GM12878 (cell line): ENCODE measurements around the gene ABCA2. TPM values are rescaled to one million over a fixed set of nuclear protein-coding genes. Genes with fewer than 3 reads are reported as not detected.

Experiments
- ATAC-seq: fragments of 200-7000 bp; cut with Tn5 transposase; 3 replicates; pipeline ENCODE4 v1.9.1; 2020; ENCODE audit warnings: mild to moderate bottlenecking, moderate library complexity
- BruUV-seq: library from RNA; stranded (reverse); fragments of 400-500 nt; replicated peaks from 2 replicates; lab custom pipeline; 2021; lab: Mats Ljungman, UMichigan
- CTCF ChIA-PET: fragments of 300-600 bp; sonication (Branson Sonifier 250); formaldehyde crosslinking; extraction: SDS; loops from one replicate; lab custom pipeline; 2021; ENCODE audit warnings: inconsistent platforms; lab: Yijun Ruan, JAX
- POLR2A ChIA-PET: fragments of 350-600 bp; formaldehyde crosslinking; extraction: SDS; loops from one replicate; lab custom pipeline; 2021; ENCODE audit warnings: inconsistent platforms; lab: Charles Lee
- RAD21 ChIA-PET: fragments of 300-600 bp; sonication (Branson Sonifier 250); formaldehyde crosslinking; loops from one replicate; lab custom pipeline; 2023; ENCODE audit warnings: antibody characterized with exemption; ENCODE audit not compliant: unreplicated experiment; lab: Charles Lee
- SMC1A ChIA-PET: fragments of 300-600 bp; sonication (Branson Sonifier 250); formaldehyde crosslinking; loops from one replicate; lab custom pipeline; 2023; ENCODE audit not compliant: unreplicated experiment, uncharacterized antibody; lab: Charles Lee
- DNase-seq: peaks from one replicate; pipeline ENCODE4 v3.0.0-alpha.2; 2011; ENCODE audit warnings: low read depth, low spot score
- FAIRE-seq: peaks from 3 replicates; lab custom pipeline; 2011; peaks lifted over from hg19 to GRCh38; lab: Jason Lieb, UNC
- H2AFZ ChIP-seq: 2 replicates; pipeline ENCODE4 v1.6.0; 2011; ENCODE audit warnings: low read depth, low read length, control low read depth; ENCODE audit not compliant: control insufficient read depth
- H3K27ac ChIP-seq: 2 replicates; pipeline ENCODE4 v1.5.1; 2011; ENCODE audit warnings: control low read depth; ENCODE audit not compliant: control insufficient read depth, insufficient read depth
- H3K27me3 ChIP-seq, 2 experiments: replicated peaks in 1 of 2; 2 replicates each; pipeline versions ENCODE4 v1.6.0 to v1.6.1; 2011; ENCODE audit warnings: low read length in 1 of 2; ENCODE audit not compliant: control insufficient read depth in 2 of 2, insufficient read depth in 2 of 2
- H3K36me3 ChIP-seq, 2 experiments: 2 replicates each; pipeline ENCODE4 v1.5.1; 2011; ENCODE audit warnings: low read length in 1 of 2; ENCODE audit not compliant: control insufficient read depth in 2 of 2, insufficient read depth in 2 of 2
- H3K4me1 ChIP-seq: 2 replicates; pipeline ENCODE4 v1.6.1; 2011; ENCODE audit warnings: mild to moderate bottlenecking, low read length, moderate library complexity, mixed read lengths; ENCODE audit not compliant: control insufficient read depth, insufficient read depth
- H3K4me2 ChIP-seq: 2 replicates; pipeline ENCODE4 v1.6.0; 2011; ENCODE audit warnings: control low read depth; ENCODE audit not compliant: control insufficient read depth, insufficient read depth
- H3K4me3 ChIP-seq: fragments of 200-600 bp; sonication (generic); 2 replicates; pipeline ENCODE4 v1.5.1; 2016
- H3K79me2 ChIP-seq: 2 replicates; pipeline ENCODE4 v1.6.0; 2011; ENCODE audit warnings: low read length; ENCODE audit not compliant: control insufficient read depth, insufficient read depth
- H3K9ac ChIP-seq: 2 replicates; pipeline ENCODE4 v1.8.0; 2011; ENCODE audit warnings: low read length, control low read depth, mixed read lengths; ENCODE audit not compliant: control insufficient read depth, insufficient read depth
- H3K9me3 ChIP-seq: replicated peaks from 3 replicates; pipeline ENCODE4 v1.5.1; 2011; ENCODE audit warnings: mild to moderate bottlenecking, low read length; ENCODE audit not compliant: control insufficient read depth, insufficient read depth
- H4K20me1 ChIP-seq: 2 replicates; pipeline ENCODE4 v1.6.0; 2011; ENCODE audit not compliant: control insufficient read depth, insufficient read depth
- ASH2L ChIP-seq: fragments of 300-600, 200-600 bp; sonication (generic); IDR thresholded peaks from 2 replicates; pipeline ENCODE4 v1.6.1; 2017; ENCODE audit warnings: low read depth, mild to moderate bottlenecking, borderline replicate concordance
- CBX5 ChIP-seq: sonication (generic); IDR thresholded peaks from 2 replicates; pipeline ENCODE4 v1.6.1; 2016; ENCODE audit warnings: low read depth, moderate library complexity, mild to moderate bottlenecking, inconsistent platforms
- CHD2 ChIP-seq: IDR thresholded peaks from 2 replicates; pipeline ENCODE4 v1.6.1; 2011; ENCODE audit warnings: low read depth, low read length, improper control_type of control experiment, borderline replicate concordance
- HDGF ChIP-seq: fragments of 450-650 bp; IDR thresholded peaks from 2 replicates; pipeline ENCODE4 v1.6.1; 2016; ENCODE audit warnings: antibody characterized with exemption
- IKZF1 ChIP-seq: fragments of 450-650 bp; conservative IDR thresholded peaks from 2 replicates; pipeline ENCODE4 v1.6.1; 2017; ENCODE audit warnings: antibody characterized with exemption, mild to moderate bottlenecking
- NRF1 ChIP-seq: conservative IDR thresholded peaks from 2 replicates; pipeline ENCODE4 v1.6.1; 2011; ENCODE audit warnings: mild to moderate bottlenecking, low read depth, low read length, improper control_type of control experiment
- YBX1 ChIP-seq: fragments of 450-650 bp; IDR thresholded peaks from 2 replicates; pipeline ENCODE4 v1.6.1; 2016; ENCODE audit warnings: antibody characterized with exemption
- WGBS: methylation state at CpG from one replicate; pipeline ENCODE4 v1.1.6; 2016; ENCODE audit warnings: low lambda C conversion rate; ENCODE audit not compliant: insufficient replicate concordance, insufficient coverage; ENCODE audit errors: missing lambda C conversion rate; 5-methylcytosine and 5-hydroxymethylcytosine counted together
- in situ Hi-C: fragments of 300-500 bp; cut with MboI; formaldehyde crosslinking; loops from 9 replicates; pipeline ENCODE4 v1.14.3; 2018; ENCODE audit warnings: mixed read lengths
- intact Hi-C: fragments of 100-400 bp; cut with micrococcal nuclease; formaldehyde crosslinking; loops from one replicate; pipeline ENCODE4 v1.14.2; 2022; ENCODE audit not compliant: unreplicated experiment
- polyA plus RNA-seq, 11 experiments: library from polyadenylated mRNA; depleted of rRNA in 4 of 11; unstranded in 6 of 11; stranded (reverse) in 5 of 11; fragments of >200 nt; fragmentation: Nextera tagmentation in 4 of 11; fragmentation: Illumina TruSeq in 1 of 11; extraction: Ambion mirVana in 4 of 11; extraction: Trizol in 1 of 11; gene quantifications; 1 replicate in 1 of 11; 2 replicates in 10 of 11; pipeline versions ENCODE4 v1.2.1 to v1.2.3, GENCODE V29; 2011 to 2016; ENCODE audit warnings: inconsistent platforms in 2 of 11, missing spikeins in 2 of 11, low read depth in 1 of 11
- total RNA-seq, 4 experiments: library from RNA; depleted of rRNA in 3 of 4; stranded (reverse); fragments of >200 nt in 3 of 4; fragmentation: Illumina TruSeq in 1 of 4; extraction: Trizol in 1 of 4; gene quantifications; 2 replicates each; pipeline versions ENCODE4 v1.2.1 to v1.2.3, GENCODE V29; 2013 to 2021
- TF ChIP-seq, protein P1 (sequence below): fragments of 450-650 bp; formaldehyde crosslinking; IDR thresholded peaks from 2 replicates; pipeline ENCODE4 v1.4.0; 2020; ENCODE audit warnings: mild to moderate bottlenecking, moderate library complexity
- TF ChIP-seq, protein P2 (sequence below): fragments of 450-650 bp; IDR thresholded peaks from 2 replicates; pipeline ENCODE4 v1.6.1; 2014; ENCODE audit warnings: mild to moderate bottlenecking
- TF ChIP-seq, protein P3 (sequence below): fragments of 450-650 bp; IDR thresholded peaks from 2 replicates; pipeline ENCODE4 v1.6.1; 2017; ENCODE audit warnings: mild to moderate bottlenecking
- TF ChIP-seq, protein P4 (sequence below): fragments of 450-650 bp; IDR thresholded peaks from 2 replicates; pipeline ENCODE4 v1.6.1; 2017; ENCODE audit warnings: mild to moderate bottlenecking, moderate library complexity

The ABCA2 gene
- total and polyA plus RNA-seq, 10 of the 15 experiments (the other 5 are each of a cell fraction or from before 2014, with no cell fraction given) = 0.13 to 2.6 (median 0.71) TPM; not detected in 2

DNA sequence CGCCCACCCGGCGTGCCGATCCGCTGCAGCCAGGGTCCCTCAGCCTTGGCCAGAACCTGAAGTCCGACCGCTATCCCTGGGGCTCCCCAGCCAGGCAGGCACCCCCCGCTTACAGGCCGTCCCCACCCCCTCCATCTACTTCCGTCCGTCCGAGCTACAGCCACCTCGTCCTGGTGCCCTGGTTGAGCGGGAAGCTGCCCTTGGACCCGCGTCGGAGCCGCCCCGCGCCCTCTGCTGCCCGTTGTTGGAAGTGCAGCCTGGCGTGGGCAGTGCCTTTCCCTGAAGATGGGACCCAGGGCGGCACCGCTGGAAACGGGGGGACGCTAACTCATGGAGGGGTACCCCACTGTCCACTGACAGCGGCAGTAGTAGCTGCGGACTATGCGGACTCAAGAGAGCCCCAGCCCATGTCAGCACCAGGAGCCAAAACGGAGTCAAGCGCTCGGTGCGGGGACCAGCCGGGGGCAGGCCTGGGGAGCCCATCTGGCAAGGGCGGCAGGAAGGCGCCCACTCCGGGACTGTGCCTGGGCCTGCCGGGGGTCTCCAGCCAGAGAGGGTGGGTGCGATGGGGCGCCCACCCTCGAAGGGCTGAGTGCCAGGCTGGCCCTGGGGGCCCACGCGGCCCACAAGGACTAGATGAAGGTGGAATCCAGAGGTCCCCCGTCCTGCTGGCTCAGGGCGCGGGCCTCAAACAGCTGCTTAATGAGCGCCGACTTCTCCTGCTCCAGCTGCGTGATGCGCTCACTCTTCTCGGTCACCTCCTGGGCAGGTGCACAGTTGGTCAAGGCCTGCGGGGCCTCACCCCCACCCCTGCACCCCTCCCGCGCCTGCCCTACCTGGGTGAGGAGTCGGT, 36.2 kb upstream of the ABCA2 start:
- FAIRE-seq (no peak), ATAC-seq (peak; percentile 49), DNase-seq (no peak)
- H3K4me2 ChIP-seq = no peak overlapping the region
- peaks cover 15% of the 10 kb centered on the region for H3K4me1 ChIP-seq
- no peaks in the 10 kb centered on the region for H3K27me3 ChIP-seq
- peaks cover 3% of the 10 kb centered on the region for H3K79me2 ChIP-seq
- H3K4me3 ChIP-seq = no peak overlapping the region
- no peaks in the 10 kb centered on the region; a peak in 2 of 4 replicates for H3K36me3 ChIP-seq
- no TSS peak for BruUV-seq
- H3K9ac ChIP-seq = no peak overlapping the region
- no peaks in the 10 kb centered on the region for H4K20me1 ChIP-seq
- H3K9me3 ChIP-seq = no peaks in the 10 kb centered on the region
- no peak overlapping the region for H3K27ac ChIP-seq
- ChIA-PET SMC1A (interaction anchor here (1.0 to 1.2 kb wide), 3 partner anchors 29 to 117 kb away, joined by 3 to 4 read pairs (median 3); no protein-coding TSS in a partner anchor), POLR2A (no interaction called here), RAD21 (interaction anchor here (1.0 to 3.1 kb wide), 3 partner anchors 15 to 87 kb away, joined by 6 to 18 read pairs (median 6); partner anchors contain the start of gene NPDC1), CTCF (interaction anchor here (0.6 to 6.4 kb wide), 16 partner anchors 9 to 276 kb away, joined by 3 to 81 read pairs (median 4); partner anchors contain the start of genes MAN1B1 and NPDC1)
- intact Hi-C loops (loop anchor here (1.0 kb wide), 2 partner anchors 15 to 277 kb away; no protein-coding TSS in a partner anchor), in situ Hi-C loops (no loop called here)
- 54% methylated on average over 52 of the region's 55 CpGs for WGBS
- H2AFZ ChIP-seq = no peak overlapping the region
- no peak for TF ChIP-seq NRF1
- TF ChIP-seq, protein P1, sequence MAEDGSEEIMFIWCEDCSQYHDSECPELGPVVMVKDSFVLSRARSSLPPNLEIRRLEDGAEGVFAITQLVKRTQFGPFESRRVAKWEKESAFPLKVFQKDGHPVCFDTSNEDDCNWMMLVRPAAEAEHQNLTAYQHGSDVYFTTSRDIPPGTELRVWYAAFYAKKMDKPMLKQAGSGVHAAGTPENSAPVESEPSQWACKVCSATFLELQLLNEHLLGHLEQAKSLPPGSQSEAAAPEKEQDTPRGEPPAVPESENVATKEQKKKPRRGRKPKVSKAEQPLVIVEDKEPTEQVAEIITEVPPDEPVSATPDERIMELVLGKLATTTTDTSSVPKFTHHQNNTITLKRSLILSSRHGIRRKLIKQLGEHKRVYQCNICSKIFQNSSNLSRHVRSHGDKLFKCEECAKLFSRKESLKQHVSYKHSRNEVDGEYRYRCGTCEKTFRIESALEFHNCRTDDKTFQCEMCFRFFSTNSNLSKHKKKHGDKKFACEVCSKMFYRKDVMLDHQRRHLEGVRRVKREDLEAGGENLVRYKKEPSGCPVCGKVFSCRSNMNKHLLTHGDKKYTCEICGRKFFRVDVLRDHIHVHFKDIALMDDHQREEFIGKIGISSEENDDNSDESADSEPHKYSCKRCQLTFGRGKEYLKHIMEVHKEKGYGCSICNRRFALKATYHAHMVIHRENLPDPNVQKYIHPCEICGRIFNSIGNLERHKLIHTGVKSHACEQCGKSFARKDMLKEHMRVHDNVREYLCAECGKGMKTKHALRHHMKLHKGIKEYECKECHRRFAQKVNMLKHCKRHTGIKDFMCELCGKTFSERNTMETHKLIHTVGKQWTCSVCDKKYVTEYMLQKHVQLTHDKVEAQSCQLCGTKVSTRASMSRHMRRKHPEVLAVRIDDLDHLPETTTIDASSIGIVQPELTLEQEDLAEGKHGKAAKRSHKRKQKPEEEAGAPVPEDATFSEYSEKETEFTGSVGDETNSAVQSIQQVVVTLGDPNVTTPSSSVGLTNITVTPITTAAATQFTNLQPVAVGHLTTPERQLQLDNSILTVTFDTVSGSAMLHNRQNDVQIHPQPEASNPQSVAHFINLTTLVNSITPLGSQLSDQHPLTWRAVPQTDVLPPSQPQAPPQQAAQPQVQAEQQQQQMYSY (CRISPR knock-in tag) = no peak
- TF ChIP-seq, protein P2, sequence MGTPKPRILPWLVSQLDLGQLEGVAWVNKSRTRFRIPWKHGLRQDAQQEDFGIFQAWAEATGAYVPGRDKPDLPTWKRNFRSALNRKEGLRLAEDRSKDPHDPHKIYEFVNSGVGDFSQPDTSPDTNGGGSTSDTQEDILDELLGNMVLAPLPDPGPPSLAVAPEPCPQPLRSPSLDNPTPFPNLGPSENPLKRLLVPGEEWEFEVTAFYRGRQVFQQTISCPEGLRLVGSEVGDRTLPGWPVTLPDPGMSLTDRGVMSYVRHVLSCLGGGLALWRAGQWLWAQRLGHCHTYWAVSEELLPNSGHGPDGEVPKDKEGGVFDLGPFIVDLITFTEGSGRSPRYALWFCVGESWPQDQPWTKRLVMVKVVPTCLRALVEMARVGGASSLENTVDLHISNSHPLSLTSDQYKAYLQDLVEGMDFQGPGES = no peak
- TF ChIP-seq ASH2L = no peak
- TF ChIP-seq YBX1 = no peak
- TF ChIP-seq, protein P3, sequence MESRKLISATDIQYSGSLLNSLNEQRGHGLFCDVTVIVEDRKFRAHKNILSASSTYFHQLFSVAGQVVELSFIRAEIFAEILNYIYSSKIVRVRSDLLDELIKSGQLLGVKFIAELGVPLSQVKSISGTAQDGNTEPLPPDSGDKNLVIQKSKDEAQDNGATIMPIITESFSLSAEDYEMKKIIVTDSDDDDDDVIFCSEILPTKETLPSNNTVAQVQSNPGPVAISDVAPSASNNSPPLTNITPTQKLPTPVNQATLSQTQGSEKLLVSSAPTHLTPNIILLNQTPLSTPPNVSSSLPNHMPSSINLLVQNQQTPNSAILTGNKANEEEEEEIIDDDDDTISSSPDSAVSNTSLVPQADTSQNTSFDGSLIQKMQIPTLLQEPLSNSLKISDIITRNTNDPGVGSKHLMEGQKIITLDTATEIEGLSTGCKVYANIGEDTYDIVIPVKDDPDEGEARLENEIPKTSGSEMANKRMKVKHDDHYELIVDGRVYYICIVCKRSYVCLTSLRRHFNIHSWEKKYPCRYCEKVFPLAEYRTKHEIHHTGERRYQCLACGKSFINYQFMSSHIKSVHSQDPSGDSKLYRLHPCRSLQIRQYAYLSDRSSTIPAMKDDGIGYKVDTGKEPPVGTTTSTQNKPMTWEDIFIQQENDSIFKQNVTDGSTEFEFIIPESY = no peak
- TF ChIP-seq, protein P4, sequence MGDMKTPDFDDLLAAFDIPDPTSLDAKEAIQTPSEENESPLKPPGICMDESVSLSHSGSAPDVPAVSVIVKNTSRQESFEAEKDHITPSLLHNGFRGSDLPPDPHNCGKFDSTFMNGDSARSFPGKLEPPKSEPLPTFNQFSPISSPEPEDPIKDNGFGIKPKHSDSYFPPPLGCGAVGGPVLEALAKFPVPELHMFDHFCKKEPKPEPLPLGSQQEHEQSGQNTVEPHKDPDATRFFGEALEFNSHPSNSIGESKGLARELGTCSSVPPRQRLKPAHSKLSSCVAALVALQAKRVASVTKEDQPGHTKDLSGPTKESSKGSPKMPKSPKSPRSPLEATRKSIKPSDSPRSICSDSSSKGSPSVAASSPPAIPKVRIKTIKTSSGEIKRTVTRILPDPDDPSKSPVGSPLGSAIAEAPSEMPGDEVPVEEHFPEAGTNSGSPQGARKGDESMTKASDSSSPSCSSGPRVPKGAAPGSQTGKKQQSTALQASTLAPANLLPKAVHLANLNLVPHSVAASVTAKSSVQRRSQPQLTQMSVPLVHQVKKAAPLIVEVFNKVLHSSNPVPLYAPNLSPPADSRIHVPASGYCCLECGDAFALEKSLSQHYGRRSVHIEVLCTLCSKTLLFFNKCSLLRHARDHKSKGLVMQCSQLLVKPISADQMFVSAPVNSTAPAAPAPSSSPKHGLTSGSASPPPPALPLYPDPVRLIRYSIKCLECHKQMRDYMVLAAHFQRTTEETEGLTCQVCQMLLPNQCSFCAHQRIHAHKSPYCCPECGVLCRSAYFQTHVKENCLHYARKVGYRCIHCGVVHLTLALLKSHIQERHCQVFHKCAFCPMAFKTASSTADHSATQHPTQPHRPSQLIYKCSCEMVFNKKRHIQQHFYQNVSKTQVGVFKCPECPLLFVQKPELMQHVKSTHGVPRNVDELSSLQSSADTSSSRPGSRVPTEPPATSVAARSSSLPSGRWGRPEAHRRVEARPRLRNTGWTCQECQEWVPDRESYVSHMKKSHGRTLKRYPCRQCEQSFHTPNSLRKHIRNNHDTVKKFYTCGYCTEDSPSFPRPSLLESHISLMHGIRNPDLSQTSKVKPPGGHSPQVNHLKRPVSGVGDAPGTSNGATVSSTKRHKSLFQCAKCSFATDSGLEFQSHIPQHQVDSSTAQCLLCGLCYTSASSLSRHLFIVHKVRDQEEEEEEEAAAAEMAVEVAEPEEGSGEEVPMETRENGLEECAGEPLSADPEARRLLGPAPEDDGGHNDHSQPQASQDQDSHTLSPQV = no peak
- TF ChIP-seq IKZF1 = 0 out of 2 replicates have a peak, but pooled peaks have one; percentile 17
- TF ChIP-seq HDGF = 0 out of 2 replicates have a peak, but pooled peaks have one; percentile 81
- TF ChIP-seq CBX5 = no peak
- no peak for TF ChIP-seq CHD2
